Measurements from ENCODE around the gene PSMD12. TPM values are rescaled to one million over a fixed set of nuclear protein-coding genes. Genes with fewer than 3 reads are reported as not detected.

Gene PSMD12
- total and polyA plus RNA-seq, 7 experiments from 2014 or later: 30.4 to 54.4 (median 37.1) TPM

- ATAC-seq (no peak), DNase-seq (no peak)
- ChIA-PET CTCF (interaction anchor here (0.6 to 2.9 kb wide), 9 partner anchors 21 to 186 kb away, joined by 3 to 33 read pairs (median 3); no protein-coding TSS in a partner anchor), POLR2A (interaction anchor here (0.7 to 6.6 kb wide), 6 partner anchors 48 to 91 kb away, joined by 3 to 53 read pairs (median 5); no protein-coding TSS in a partner anchor)
- H3K4me3 Mint-ChIP-seq: peak overlapping the region in 6 of 10 donors; percentile 1 to 47 (median 36)
- no peaks in the 10 kb centered on the region for H3K9me3 ChIP-seq (ENCODE audit: control insufficient read depth in 2 of 3, low read length in 3 of 3)
- peaks cover 37 to 90% (median 63%) of the 10 kb centered on the region in 7 donors for H3K4me1 Mint-ChIP-seq
- H3K27me3 ChIP-seq (ENCODE audit: control insufficient read depth in 2 of 2, insufficient read depth in 2 of 2, low read length in 2 of 2): no peaks in the 10 kb centered on the region
- H3K27ac Mint-ChIP-seq: peak overlapping the region in 8 of 9 donors; percentile 5 to 98 (median 87)
- peaks cover 0 to 11% (median 5%) of the 10 kb centered on the region in 3 experiments for H3K36me3 ChIP-seq (ENCODE audit: control insufficient read depth in 2 of 3, insufficient read depth in 3 of 3, low read length in 3 of 3)
- peaks cover 0 to 29% (median 13%) of the 10 kb centered on the region in 5 donors for H3K36me3 Mint-ChIP-seq
- H3K9me3 Mint-ChIP-seq: no peaks in the 10 kb centered on the region
- intact Hi-C loops (cut with micrococcal nuclease): no loop called here
- H3K4me3 ChIP-seq (ENCODE audit: low read length): no peak overlapping the region
- no peaks in the 10 kb centered on the region for H3K27me3 Mint-ChIP-seq
- no peak overlapping the region for H3K27ac ChIP-seq (ENCODE audit: low read depth, low read length)
- peaks cover 14 to 49% of the 10 kb centered on the region in 2 donors for H3K4me1 ChIP-seq (ENCODE audit: control insufficient read depth in 2 of 2, insufficient read depth in 2 of 2, low read length in 2 of 2)
Observed at GRCh38 chr17:67385122-67385988, 19.0 kb upstream of the PSMD12 start.

- peak overlapping the region in 9 of 10 donors; percentile 35 to 78 (median 64) for H3K4me3 Mint-ChIP-seq
- DNase-seq (no peak), ATAC-seq (no peak)
- H3K27me3 Mint-ChIP-seq: no peaks in the 10 kb centered on the region
- POLR2A ChIA-PET: interaction anchor here (1.2 to 10.5 kb wide), 4 partner anchors 56 to 94 kb away, joined by 3 to 176 read pairs (median 4); no protein-coding TSS in a partner anchor
- peak overlapping the region; percentile 43 to 98 (median 88) for H3K27ac Mint-ChIP-seq
- H3K36me3 ChIP-seq (ENCODE audit: control insufficient read depth in 2 of 3, insufficient read depth in 3 of 3, low read length in 3 of 3): peaks cover 0 to 21% (median 5%) of the 10 kb centered on the region in 3 experiments
- CTCF ChIA-PET: interaction anchor here (0.6 to 9.6 kb wide), 5 partner anchors 49 to 94 kb away, joined by 3 to 180 read pairs (median 4); no protein-coding TSS in a partner anchor
- intact Hi-C loops (cut with micrococcal nuclease): no loop called here
- H3K9me3 ChIP-seq (ENCODE audit: control insufficient read depth in 2 of 3, low read length in 3 of 3): no peaks in the 10 kb centered on the region
- peaks cover 20 to 31% of the 10 kb centered on the region in 2 donors for H3K4me1 ChIP-seq (ENCODE audit: control insufficient read depth in 2 of 2, insufficient read depth in 2 of 2, low read length in 2 of 2)
- no peak overlapping the region for H3K4me3 ChIP-seq (ENCODE audit: low read length)
- peaks cover 0 to 29% (median 21%) of the 10 kb centered on the region in 5 donors for H3K36me3 Mint-ChIP-seq
- peaks cover 25 to 72% (median 47%) of the 10 kb centered on the region in 7 donors for H3K4me1 Mint-ChIP-seq
- peak overlapping the region; percentile 60 for H3K27ac ChIP-seq (ENCODE audit: low read depth, low read length)
- H3K27me3 ChIP-seq (ENCODE audit: control insufficient read depth in 2 of 2, insufficient read depth in 2 of 2, low read length in 2 of 2): no peaks in the 10 kb centered on the region
- no peaks in the 10 kb centered on the region for H3K9me3 Mint-ChIP-seq
Observed at GRCh38 chr17:67381929-67382257, 15.5 kb upstream of the PSMD12 start.

- no peaks in the 10 kb centered on the region for H3K27me3 ChIP-seq (ENCODE audit: control insufficient read depth in 2 of 2, insufficient read depth in 2 of 2, low read length in 2 of 2)
- H3K4me3 Mint-ChIP-seq: peak overlapping the region; percentile 86 to 99 (median 95)
- ATAC-seq (no peak), DNase-seq (no peak)
- POLR2A ChIA-PET: interaction anchor here (0.7 to 10.5 kb wide), 23 partner anchors 10 to 871 kb away, joined by 3 to 176 read pairs (median 9); partner anchors contain the start of gene PSMD12
- no peaks in the 10 kb centered on the region for H3K27me3 Mint-ChIP-seq
- H3K4me1 Mint-ChIP-seq: peaks cover 31 to 71% (median 49%) of the 10 kb centered on the region in 7 donors
- H3K27ac Mint-ChIP-seq: peak overlapping the region; percentile 83 to 98 (median 95)
- peaks cover 0 to 21% (median 12%) of the 10 kb centered on the region in 5 donors for H3K36me3 Mint-ChIP-seq
- H3K36me3 ChIP-seq (ENCODE audit: control insufficient read depth in 2 of 3, insufficient read depth in 3 of 3, low read length in 3 of 3): peaks cover 0 to 15% (median 5%) of the 10 kb centered on the region in 3 experiments
- no peaks in the 10 kb centered on the region for H3K9me3 ChIP-seq (ENCODE audit: control insufficient read depth in 2 of 3, low read length in 3 of 3)
- CTCF ChIA-PET: interaction anchor here (0.6 to 9.6 kb wide), 22 partner anchors 9 to 311 kb away, joined by 3 to 180 read pairs (median 4); no protein-coding TSS in a partner anchor
- H3K4me3 ChIP-seq (ENCODE audit: low read length): peak overlapping the region; percentile 92
- H3K27ac ChIP-seq (ENCODE audit: low read depth, low read length): peak overlapping the region; percentile 86
- intact Hi-C loops (cut with micrococcal nuclease): loop anchor here (1.0 to 10.0 kb wide), 9 partner anchors 11 to 1174 kb away; partner anchors contain the start of genes KPNA2 (in 1 of the 2) and PRKAR1A (in 1 of the 2)
- H3K9me3 Mint-ChIP-seq: no peaks in the 10 kb centered on the region
- H3K4me1 ChIP-seq (ENCODE audit: control insufficient read depth in 2 of 2, insufficient read depth in 2 of 2, low read length in 2 of 2): peaks cover 22 to 45% of the 10 kb centered on the region in 2 donors
Observed at GRCh38 chr17:67379251-67379630, 12.9 kb upstream of the PSMD12 start.

- Mint-ChIP-seq H3K36me3 (peaks cover 0 to 19% (median 12%) of the 10 kb centered on the region in 5 donors), H3K27me3 (no peaks in the 10 kb centered on the region), H3K4me3 (peak overlapping the region; percentile 86 to 99 (median 95)), H3K9me3 (no peaks in the 10 kb centered on the region), H3K4me1 (peaks cover 28 to 66% (median 47%) of the 10 kb centered on the region in 7 donors), H3K27ac (peak overlapping the region; percentile 83 to 98 (median 95))
- Histone ChIP-seq H3K27ac (ENCODE audit: low read depth, low read length) (peak overlapping the region; percentile 86), H3K9me3 (ENCODE audit: control insufficient read depth in 2 of 3, low read length in 3 of 3) (no peaks in the 10 kb centered on the region), H3K36me3 (ENCODE audit: control insufficient read depth in 2 of 3, insufficient read depth in 3 of 3, low read length in 3 of 3) (peaks cover 0 to 14% (median 5%) of the 10 kb centered on the region in 3 experiments), H3K4me1 (ENCODE audit: control insufficient read depth in 2 of 2, insufficient read depth in 2 of 2, low read length in 2 of 2) (peaks cover 22 to 42% of the 10 kb centered on the region in 2 donors), H3K27me3 (ENCODE audit: control insufficient read depth in 2 of 2, insufficient read depth in 2 of 2, low read length in 2 of 2) (no peaks in the 10 kb centered on the region), H3K4me3 (ENCODE audit: low read length) (peak overlapping the region; percentile 92)
- DNase-seq: peak; percentile 77 to 90 (median 85)
- POLR2A ChIA-PET: interaction anchor here (0.6 to 10.5 kb wide), 31 partner anchors 8 to 871 kb away, joined by 3 to 176 read pairs (median 6); partner anchors contain the start of gene PSMD12
- CTCF ChIA-PET: interaction anchor here (0.7 to 9.6 kb wide), 26 partner anchors 9 to 311 kb away, joined by 3 to 180 read pairs (median 4); partner anchors contain the start of gene PSMD12
- intact Hi-C loops (cut with micrococcal nuclease): loop anchor here (1.0 to 10.0 kb wide), 10 partner anchors 12 to 1174 kb away; partner anchors contain the start of genes KPNA2 (in 1 of the 2) and PRKAR1A (in 1 of the 2)
- peak; percentile 67 for ATAC-seq
Observed at GRCh38 chr17:67378454-67379250, 12.3 kb upstream of the PSMD12 start.

GRCh38 chr17:67377488-67378453, 11.4 kb upstream of the PSMD12 start:
- peaks cover 0 to 10% (median 0%) of the 10 kb centered on the region in 3 experiments for H3K36me3 ChIP-seq (ENCODE audit: control insufficient read depth in 2 of 3, insufficient read depth in 3 of 3, low read length in 3 of 3)
- no peaks in the 10 kb centered on the region for H3K27me3 ChIP-seq (ENCODE audit: control insufficient read depth in 2 of 2, insufficient read depth in 2 of 2, low read length in 2 of 2)
- peaks cover 0 to 16% (median 9%) of the 10 kb centered on the region in 5 donors for H3K36me3 Mint-ChIP-seq
- H3K4me3 Mint-ChIP-seq: peak overlapping the region; percentile 86 to 99 (median 90)
- peaks cover 17 to 35% of the 10 kb centered on the region in 2 donors for H3K4me1 ChIP-seq (ENCODE audit: control insufficient read depth in 2 of 2, insufficient read depth in 2 of 2, low read length in 2 of 2)
- ATAC-seq (peak; percentile 24), DNase-seq (peak in 8 of 9 donors; percentile 51 to 70 (median 62))
- peak overlapping the region; percentile 92 for H3K4me3 ChIP-seq (ENCODE audit: low read length)
- no peaks in the 10 kb centered on the region for H3K9me3 ChIP-seq (ENCODE audit: control insufficient read depth in 2 of 3, low read length in 3 of 3)
- ChIA-PET POLR2A (interaction anchor here (0.6 to 10.5 kb wide), 25 partner anchors 9 to 139 kb away, joined by 3 to 176 read pairs (median 7); partner anchors contain the start of gene PSMD12), CTCF (interaction anchor here (0.6 to 9.6 kb wide), 19 partner anchors 10 to 597 kb away, joined by 3 to 180 read pairs (median 7); partner anchors contain the start of gene PSMD12)
- peak overlapping the region; percentile 78 to 98 (median 91) for H3K27ac Mint-ChIP-seq
- peaks cover 26 to 57% (median 47%) of the 10 kb centered on the region in 7 donors for H3K4me1 Mint-ChIP-seq
- intact Hi-C loops (cut with micrococcal nuclease): loop anchor here (1.0 to 10.0 kb wide), 12 partner anchors 11 to 1173 kb away; partner anchors contain the start of genes BPTF (in 1 of the 2), KPNA2 (in 1 of the 2), PRKAR1A (in 1 of the 2) and PSMD12 (in 1 of the 2)
- H3K27ac ChIP-seq (ENCODE audit: low read depth, low read length): peak overlapping the region; percentile 86
- no peaks in the 10 kb centered on the region for H3K9me3 Mint-ChIP-seq
- H3K27me3 Mint-ChIP-seq: no peaks in the 10 kb centered on the region

Measured in naive thymus-derived CD4-positive, alpha-beta T cell (primary cell).